Measurements from ENCODE around the gene POLR1A.

GRCh38 chr2:86037141-86037794 is 68.4 kb downstream of the POLR1A start:
- TF ChIP-seq CTCF (IDR thresholded peaks at IDR 0.05) (no peak), ETV6 (CRISPR knock-in tag; IDR thresholded peaks at IDR 0.05) (no peak), USF1 (CRISPR knock-in tag; IDR thresholded peaks at IDR 0.05) (no peak), PRDM15 (CRISPR knock-in tag; IDR thresholded peaks at IDR 0.05) (no peak), SMAD3 (CRISPR knock-in tag; IDR thresholded peaks at IDR 0.05; ENCODE audit: borderline replicate concordance) (no peak)
- TF ChIP-seq, protein P1, sequence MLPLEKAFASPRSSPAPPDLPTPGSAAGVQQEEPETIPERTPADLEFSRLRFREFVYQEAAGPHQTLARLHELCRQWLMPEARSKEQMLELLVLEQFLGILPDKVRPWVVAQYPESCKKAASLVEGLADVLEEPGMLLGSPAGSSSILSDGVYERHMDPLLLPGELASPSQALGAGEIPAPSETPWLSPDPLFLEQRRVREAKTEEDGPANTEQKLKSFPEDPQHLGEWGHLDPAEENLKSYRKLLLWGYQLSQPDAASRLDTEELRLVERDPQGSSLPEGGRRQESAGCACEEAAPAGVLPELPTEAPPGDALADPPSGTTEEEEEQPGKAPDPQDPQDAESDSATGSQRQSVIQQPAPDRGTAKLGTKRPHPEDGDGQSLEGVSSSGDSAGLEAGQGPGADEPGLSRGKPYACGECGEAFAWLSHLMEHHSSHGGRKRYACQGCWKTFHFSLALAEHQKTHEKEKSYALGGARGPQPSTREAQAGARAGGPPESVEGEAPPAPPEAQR (CRISPR knock-in tag; IDR thresholded peaks at IDR 0.05) = no peak
